ENCODE measurements around the gene SORCS1.

The SORCS1 gene

GRCh38 chr10:106873770-106874603, 290.5 kb downstream of the SORCS1 start:
- no peak for DNase-seq

GRCh38 chr10:106872176-106872575, 292.3 kb downstream of the SORCS1 start:
- DNase-seq: peak; percentile 48

GRCh38 chr10:106866244-106866845, 298.2 kb downstream of the SORCS1 start:
- DNase-seq: no peak

DNA sequence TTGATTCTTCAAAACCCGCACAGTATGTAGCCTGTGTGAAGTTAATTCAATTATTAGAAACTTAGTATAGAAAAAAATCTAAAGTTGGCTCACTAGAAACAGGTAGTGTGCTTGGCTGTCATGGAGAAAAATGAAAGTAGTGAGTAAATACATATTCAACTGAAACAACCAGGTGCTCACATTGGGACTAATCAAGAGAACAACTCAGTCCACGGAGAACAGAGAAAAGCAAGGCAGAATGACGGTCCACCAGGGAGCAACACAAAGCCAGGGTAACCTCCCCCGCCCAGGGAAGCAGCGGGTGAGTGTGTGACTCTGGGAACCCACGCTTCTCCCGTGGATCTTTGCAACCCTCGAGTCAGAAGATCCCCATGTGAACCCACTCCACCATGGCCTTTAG, 300.5 kb downstream of the SORCS1 start:
- DNase-seq: no peak

- DNase-seq: no peak
These were observed 301.0 kb downstream of the SORCS1 start for GRCh38 chr10:106863549-106863948.

GRCh38 chr10:106859892-106860652, 304.4 kb downstream of the SORCS1 start:
- no peak for DNase-seq

- DNase-seq: no peak
These were observed 306.8 kb downstream of the SORCS1 start for GRCh38 chr10:106857728-106858127.

DNA sequence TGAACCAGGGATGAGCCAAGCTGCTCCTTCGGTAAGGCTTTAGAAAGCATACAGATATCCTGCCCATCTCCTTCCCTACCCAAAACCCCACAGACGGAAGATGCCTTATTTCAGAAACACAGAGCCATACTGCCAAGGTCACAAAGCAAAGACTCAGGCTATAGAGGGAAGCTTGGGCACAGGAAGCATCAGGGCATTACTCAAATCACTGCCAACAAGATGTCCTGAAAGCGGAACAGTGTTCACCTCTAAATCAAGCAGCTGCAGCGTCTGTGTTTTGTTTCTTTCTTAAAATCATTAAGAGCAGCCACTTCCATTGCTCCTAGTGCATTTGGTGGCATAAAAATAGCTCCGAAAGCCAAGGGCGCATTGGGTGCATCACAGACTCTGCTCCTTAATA, 307.3 kb downstream of the SORCS1 start:
- DNase-seq: no peak

GRCh38 chr10:106836933-106837663, 327.4 kb downstream of the SORCS1 start:
- peak; percentile 77 for DNase-seq

DNA sequence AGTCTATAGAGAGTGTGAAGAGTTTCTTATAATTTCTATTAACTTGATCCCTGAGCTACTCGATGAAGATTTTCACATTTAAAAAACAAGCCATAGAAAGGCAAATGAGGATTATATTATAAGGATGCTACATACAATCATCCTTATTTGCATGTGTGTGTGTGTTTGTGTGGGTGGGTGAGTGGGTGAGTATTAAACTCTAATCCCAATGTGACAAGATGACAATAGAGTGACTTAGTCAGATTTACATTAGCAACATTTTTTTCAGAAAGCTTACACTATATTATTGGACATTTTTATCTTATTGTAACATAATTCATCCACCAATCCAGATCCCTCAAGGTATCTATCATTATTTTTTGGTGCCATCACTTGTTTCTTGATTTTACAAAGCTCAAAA, 331.7 kb downstream of the SORCS1 start:
- DNase-seq: no peak

- no peak for DNase-seq
These were observed 334.0 kb downstream of the SORCS1 start for GRCh38 chr10:106830471-106830870.

- no peak for DNase-seq
These were observed 334.5 kb downstream of the SORCS1 start for GRCh38 chr10:106830006-106830405.

GRCh38 chr10:106826716-106827115, 337.8 kb downstream of the SORCS1 start:
- no peak for DNase-seq

GRCh38 chr10:106825576-106826364, 338.7 kb downstream of the SORCS1 start:
- no peak for DNase-seq

- DNase-seq: peak; percentile 51
These were observed 343.9 kb downstream of the SORCS1 start for GRCh38 chr10:106820579-106820978.

- peak; percentile 92 for DNase-seq
These were observed 345.0 kb downstream of the SORCS1 start for GRCh38 chr10:106819490-106819889.

GRCh38 chr10:106816318-106817085, 348.0 kb downstream of the SORCS1 start:
- DNase-seq: no peak

DNA sequence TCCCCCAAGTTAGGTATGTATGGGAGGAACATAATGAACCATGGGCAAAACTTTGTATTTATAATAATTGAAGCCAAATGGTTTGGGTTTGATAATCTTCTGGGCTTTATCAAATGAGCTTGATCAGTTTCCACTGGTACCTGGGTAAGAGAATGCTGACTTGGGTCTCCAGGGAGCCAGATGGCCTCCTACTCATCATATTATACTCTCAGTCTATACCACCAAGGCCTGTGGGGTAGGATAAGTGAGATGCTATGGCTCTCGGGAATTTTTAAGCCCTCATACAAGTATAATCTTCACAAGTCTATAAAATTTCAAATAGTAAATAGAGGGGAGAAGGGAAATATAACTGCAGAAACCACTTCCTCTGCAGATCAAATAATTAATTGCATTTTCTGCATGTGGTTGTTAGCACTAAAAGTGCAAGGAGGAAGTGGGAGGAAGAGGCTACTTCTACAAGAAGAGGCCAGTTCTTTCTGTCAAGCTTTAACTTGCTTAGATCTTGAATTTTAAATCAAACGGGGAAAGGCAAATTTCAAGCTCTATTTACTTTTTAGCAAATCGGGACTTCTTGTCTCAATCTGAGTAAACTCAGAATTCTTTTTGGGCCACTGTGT, 349.0 kb downstream of the SORCS1 start:
- peak; percentile 50 for DNase-seq

DNA sequence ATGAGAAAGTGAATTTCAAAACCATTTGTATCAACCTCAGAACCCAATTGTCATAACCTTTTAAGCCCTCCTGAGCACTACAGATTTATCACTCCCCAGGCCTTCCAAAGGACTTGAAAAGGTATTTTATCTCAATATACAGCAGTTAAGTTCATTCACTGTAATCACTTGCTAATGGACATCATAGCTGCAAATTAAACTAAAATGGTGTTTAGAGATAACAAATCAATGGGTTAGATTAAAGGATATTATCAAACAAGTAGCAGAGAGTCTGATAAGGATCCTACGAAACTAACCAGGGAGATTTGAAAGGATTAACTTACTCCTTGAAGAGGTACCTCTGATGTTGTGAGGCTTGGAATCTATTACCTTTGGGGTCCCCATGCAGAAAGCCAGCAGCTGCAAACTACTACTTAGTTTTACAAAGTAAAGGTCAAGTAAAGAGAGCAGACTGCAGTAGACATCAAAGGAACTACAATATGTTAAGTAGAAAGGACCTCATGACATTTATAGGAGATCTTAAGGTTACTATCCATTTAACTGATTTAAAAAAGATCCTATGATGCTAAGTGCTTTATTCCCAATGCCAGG, 359.4 kb downstream of the SORCS1 start:
- no peak for DNase-seq

DNA sequence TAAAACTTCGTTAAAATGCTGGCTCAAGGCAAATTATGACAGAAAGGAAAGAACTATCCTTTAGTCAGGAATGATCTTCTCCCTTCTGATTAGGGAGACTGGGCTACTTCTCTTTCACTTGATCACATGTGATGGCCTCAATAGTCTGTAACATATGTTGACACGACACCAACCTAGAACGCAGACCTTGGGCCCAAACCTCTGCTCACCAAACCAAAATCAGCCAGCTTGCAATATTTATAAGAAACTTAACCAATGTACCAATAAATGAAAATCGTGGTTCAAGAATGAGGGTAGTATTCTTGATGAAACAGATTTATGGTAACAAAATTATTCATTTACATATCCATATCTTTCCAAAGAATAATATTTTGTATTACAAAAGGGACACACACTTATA, 361.6 kb downstream of the SORCS1 start:
- DNase-seq: no peak

DNA sequence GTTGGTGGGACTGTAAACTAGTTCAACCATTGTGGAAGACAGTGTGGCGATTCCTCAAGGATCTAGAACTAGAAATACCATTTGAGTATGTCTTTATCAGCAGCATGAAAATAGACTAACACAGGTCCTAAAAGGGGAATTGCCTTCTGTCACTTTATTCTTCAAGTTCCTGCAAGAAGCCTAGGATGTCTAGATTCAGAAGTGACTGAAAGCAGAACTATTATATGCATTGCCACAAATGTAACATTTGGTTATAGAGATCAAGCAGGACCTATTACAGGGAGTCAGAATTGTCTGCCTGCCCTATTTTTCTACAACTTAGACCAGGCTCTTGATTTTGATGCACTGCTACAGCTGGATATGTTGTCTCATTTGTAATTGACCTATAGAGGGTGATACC, 364.7 kb downstream of the SORCS1 start:
- DNase-seq: peak; percentile 36
